VCaP (cell line): Measurements from ENCODE around the gene VPS4A.

ENCODE experiments used
- H3K27ac ChIP-seq: fragments of 450-650 bp; 2 replicates; pipeline ENCODE4 v1.5.1; 2017
- TF ChIP-seq, protein P1 (sequence below): fragments of 450-650 bp; conservative IDR thresholded peaks from 2 replicates; pipeline ENCODE4 v1.5.1; 2017; ENCODE audit warnings: mild to moderate bottlenecking, moderate library complexity

The VPS4A gene

GRCh38 chr16:69318177-69318910 lies 7.2 kb downstream of the VPS4A start:
- H3K27ac ChIP-seq = no peak overlapping the region
- TF ChIP-seq, protein P1, sequence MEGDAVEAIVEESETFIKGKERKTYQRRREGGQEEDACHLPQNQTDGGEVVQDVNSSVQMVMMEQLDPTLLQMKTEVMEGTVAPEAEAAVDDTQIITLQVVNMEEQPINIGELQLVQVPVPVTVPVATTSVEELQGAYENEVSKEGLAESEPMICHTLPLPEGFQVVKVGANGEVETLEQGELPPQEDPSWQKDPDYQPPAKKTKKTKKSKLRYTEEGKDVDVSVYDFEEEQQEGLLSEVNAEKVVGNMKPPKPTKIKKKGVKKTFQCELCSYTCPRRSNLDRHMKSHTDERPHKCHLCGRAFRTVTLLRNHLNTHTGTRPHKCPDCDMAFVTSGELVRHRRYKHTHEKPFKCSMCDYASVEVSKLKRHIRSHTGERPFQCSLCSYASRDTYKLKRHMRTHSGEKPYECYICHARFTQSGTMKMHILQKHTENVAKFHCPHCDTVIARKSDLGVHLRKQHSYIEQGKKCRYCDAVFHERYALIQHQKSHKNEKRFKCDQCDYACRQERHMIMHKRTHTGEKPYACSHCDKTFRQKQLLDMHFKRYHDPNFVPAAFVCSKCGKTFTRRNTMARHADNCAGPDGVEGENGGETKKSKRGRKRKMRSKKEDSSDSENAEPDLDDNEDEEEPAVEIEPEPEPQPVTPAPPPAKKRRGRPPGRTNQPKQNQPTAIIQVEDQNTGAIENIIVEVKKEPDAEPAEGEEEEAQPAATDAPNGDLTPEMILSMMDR = no peak

DNA sequence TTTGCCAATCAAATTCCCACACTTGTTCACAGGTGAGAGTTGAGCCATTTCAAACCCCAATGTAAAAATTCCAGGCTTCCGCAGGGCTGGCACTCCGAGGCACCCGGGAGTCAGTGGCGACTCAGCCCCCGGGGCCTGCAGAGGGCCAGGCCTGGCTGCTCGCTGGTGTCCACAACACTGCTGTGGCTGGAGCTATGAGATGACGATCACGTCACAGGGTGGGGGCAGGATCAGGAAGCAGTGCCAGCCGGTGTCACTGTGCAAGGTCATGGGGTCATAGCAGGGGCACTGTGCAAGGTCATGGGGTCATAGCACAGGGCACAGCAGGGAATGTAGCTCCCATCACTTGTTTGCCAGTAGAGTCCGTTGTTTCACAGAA lies 7.8 kb downstream of the VPS4A start:
- H3K27ac ChIP-seq = no peak overlapping the region
- TF ChIP-seq, protein P1 = no peak

- TF ChIP-seq, protein P1 = no peak
- no peak overlapping the region for H3K27ac ChIP-seq
Observed at GRCh38 chr16:69319381-69319780, 8.2 kb downstream of the VPS4A start.

DNA sequence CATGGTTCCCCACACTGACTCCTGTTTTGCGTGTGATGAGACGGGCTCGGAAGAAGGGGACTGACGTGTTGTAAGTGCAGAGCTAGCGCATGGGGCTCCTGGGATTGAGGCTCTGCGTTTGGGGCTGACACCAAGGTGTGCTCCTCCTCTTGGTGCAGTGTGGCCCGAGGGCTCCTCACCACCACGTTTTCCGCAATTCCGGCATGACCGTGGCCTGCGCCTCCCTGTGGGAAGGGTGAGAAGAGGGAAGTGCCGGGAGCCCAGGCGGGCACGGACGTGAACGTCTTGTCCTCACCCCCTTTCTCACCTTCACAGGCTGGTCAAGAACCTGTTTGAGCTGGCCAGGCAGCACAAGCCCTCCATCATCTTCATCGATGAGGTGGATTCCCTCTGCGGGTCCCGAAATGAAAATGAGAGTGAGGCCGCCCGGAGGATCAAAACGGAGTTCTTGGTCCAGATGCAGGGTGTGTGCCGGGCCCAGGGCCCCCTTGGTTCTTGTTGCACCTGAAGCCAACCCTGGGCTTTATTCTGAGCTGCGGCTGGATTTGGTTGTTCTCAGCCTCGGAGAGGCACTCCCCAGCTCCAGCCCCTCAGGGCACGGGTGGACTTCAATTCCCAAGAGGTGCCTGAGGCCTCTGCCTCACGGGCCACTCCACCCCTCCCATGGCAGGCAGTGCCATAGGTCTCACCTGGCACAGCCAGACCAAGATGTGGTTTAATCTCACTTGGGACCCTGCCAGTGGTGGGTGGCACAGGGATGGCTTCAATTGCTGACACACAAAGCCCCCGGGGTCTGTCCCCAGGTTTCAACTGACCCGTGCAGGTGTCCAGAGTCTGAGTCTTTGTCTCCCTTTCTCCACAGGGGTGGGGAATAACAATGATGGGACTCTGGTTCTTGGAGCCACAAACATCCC lies 8.9 kb downstream of the VPS4A start:
- TF ChIP-seq, protein P1 = no peak
- no peak overlapping the region for H3K27ac ChIP-seq

GRCh38 chr16:69320740-69321073 lies 9.6 kb downstream of the VPS4A start:
- TF ChIP-seq, protein P1 = no peak
- H3K27ac ChIP-seq = no peak overlapping the region

DNA sequence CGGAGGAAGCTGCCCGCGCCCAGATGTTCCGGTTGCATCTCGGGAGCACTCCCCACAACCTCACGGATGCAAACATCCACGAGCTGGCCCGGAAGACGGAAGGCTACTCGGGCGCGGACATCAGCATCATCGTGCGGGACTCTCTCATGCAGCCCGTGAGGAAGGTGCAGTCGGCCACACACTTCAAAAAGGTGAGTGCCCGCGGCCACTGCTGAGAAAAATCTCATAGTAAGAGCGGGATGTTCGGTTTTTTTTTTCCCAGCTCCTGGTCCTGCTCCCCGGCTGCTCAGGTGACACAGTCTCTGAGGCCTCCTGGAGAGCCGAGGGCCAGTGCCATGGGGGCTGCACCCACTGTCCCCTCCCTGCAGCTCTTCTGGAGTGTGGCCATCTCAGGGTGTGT lies 9.9 kb downstream of the VPS4A start:
- no peak overlapping the region for H3K27ac ChIP-seq
- TF ChIP-seq, protein P1 = no peak

- TF ChIP-seq, protein P1 = no peak
- no peak overlapping the region for H3K27ac ChIP-seq
Observed at GRCh38 chr16:69322343-69322742, 11.2 kb downstream of the VPS4A start.
